GM12892 (cell line): ENCODE data around the gene PPP1R12A.

Source experiments
- POLR2A ChIP-seq: IDR thresholded peaks from 2 replicates; pipeline ENCODE4 v1.6.1; 2011; ENCODE audit warnings: low read depth, low read length, control low read depth
- POLR2AphosphoS5 ChIP-seq: IDR thresholded peaks from 2 replicates; pipeline ENCODE4 v1.6.1; 2011; ENCODE audit warnings: low read depth, low read length, control low read depth

DNA sequence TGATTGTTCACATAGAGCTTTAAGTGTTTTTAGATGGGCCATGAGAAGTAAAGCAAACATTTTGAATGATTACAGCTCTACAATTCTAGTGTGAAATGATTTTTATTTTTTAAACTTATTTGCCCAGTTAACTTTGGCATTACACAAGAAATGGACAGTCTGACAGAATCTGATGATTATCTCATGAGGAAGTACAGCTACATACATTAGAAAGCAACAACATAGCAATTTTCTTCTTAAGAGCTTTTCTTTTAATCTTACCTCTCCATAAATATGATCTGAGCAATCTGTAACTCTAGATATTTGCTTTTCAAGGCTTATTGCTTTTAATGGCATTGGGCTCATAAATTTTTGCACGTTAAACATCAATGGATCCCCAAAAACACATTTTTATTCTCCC is 26.5 kb upstream of the PPP1R12A start:
- TF ChIP-seq POLR2AphosphoS5 (no peak), POLR2A (no peak)
